HUES6 (cell line): Measurements from ENCODE around the gene TPP2.

ENCODE experiments used
- H3K27ac ChIP-seq: 2 replicates; pipeline ENCODE4 v1.7.0; 2013; ENCODE audit warnings: low read depth, mild to moderate bottlenecking, low read length, inconsistent platforms
- H3K27me3 ChIP-seq: 2 replicates; pipeline ENCODE4 v1.6.1; 2013; ENCODE audit warnings: low read length; ENCODE audit not compliant: control insufficient read depth, insufficient read depth
- H3K36me3 ChIP-seq: 2 replicates; pipeline ENCODE4 v1.6.1; 2013; ENCODE audit warnings: low read length; ENCODE audit not compliant: control insufficient read depth, insufficient read depth
- H3K4me1 ChIP-seq: 2 replicates; pipeline ENCODE4 v1.6.1; 2013; ENCODE audit warnings: low read length; ENCODE audit not compliant: control insufficient read depth, insufficient read depth
- H3K4me3 ChIP-seq: 2 replicates; pipeline ENCODE4 v1.5.1; 2013; ENCODE audit warnings: low read depth, low read length
- H3K9ac ChIP-seq: one replicate; pipeline ENCODE4 v1.6.1; 2013; ENCODE audit warnings: mild to moderate bottlenecking, low read length
- H3K9me3 ChIP-seq: 2 replicates; pipeline ENCODE4 v1.6.1; 2013; ENCODE audit warnings: low read depth, low read length; ENCODE audit not compliant: control insufficient read depth, insufficient read depth

The TPP2 gene

DNA sequence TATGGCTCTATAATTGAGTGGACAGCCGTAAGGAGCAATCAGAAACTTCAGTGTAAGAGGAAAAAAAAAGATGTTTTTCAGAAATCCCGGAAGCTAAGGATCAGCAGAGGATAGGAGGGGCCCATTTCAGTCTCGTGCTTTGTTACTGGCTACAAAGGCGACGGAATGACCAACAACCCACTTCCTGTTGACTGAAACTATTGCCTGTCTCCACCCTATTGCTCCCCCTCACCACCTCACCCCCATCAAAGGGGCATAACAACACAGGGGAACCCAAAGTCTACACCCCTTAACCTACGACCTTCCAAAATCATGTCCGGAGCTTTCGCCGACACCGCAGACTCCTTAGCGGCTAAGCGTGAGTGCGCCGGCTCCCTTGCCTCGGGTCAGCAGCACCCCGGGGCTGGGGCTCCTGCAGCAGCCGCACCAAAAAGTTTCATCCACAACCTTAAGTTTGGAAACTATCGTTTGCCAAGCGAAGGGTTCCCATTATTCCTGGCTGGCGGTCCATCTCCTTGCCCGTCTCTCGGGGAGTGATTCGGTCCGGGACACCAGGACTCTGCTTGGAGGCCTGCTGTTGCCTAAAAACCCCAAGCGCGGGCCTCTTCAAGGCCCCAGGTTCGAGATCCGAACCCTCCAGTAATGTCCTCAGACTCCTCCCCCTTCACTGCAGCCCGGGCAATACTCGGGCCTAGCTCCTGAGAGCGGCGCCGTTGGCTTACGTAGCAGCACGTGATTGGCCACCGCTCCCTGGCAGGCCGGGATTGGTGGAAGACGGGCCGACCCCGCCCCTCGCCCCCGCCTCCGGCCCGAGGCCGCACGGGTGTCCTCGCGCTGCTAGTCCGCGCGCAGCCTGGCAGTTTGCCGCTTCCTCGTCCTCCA lies at the start of gene TPP2:
Gene TPP2, plus strand, starts transcription at position 840 of the 882 bp plus-strand sequence. CDS start 53 bp downstream, outside the sequence.
- Histone ChIP-seq H3K9ac (peak within 1 kb of the TSS; percentile 93), H3K4me1 (peaks cover 20% of the 10 kb centered on the region), H3K4me3 (peak within 1 kb of the TSS; percentile 97), H3K27ac (peak within 1 kb of the TSS; percentile 95), H3K27me3 (no peaks in the 10 kb centered on the region), H3K9me3 (no peaks in the 10 kb centered on the region), H3K36me3 (no peaks in the 10 kb centered on the region)

DNA sequence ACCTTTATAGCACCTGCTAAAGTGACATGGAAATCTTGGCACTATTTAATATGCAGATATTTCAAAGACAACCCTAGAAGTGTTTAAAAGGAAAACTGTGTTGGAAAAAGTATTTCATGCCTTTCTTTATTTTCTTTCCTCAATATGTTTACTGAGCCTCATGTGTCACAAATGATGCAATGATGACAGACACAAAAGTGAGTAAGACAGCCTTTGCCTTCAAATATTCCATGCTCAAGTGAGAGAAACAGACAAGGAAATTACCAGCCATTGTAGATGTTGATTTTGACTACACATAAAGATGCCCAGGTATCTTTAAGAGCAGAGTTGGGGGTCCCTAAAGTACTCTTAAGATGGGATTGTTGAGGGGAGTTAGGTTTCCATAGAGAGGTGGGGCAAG lies 48.0 kb upstream of the TPP2 start:
- Histone ChIP-seq H3K4me3 (no peak overlapping the region), H3K27ac (no peak overlapping the region), H3K9me3 (no peaks in the 10 kb centered on the region), H3K9ac (no peak overlapping the region), H3K4me1 (no peaks in the 10 kb centered on the region), H3K27me3 (no peaks in the 10 kb centered on the region), H3K36me3 (no peaks in the 10 kb centered on the region)

DNA sequence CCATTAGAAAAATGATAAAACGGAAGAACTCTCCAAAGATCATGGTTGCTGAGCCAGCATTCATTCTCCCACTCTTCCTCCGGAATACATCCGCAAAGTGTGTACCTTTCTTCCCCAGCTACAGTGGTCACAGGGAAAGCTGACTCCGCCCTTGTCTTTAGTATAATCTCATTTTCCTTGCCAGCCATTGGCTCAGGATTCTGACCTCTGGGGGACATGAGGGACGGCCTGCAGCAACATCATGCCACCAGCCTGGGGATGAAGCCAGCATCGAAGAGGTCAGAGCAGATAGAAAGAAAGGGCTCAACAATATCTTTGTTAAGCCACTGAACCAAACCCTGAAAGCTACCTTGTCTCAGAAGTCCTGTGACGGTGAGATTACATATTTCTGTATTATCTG lies 46.3 kb upstream of the TPP2 start:
- Histone ChIP-seq H3K36me3 (no peaks in the 10 kb centered on the region), H3K27me3 (no peaks in the 10 kb centered on the region), H3K4me3 (no peak overlapping the region), H3K27ac (no peak overlapping the region), H3K9ac (no peak overlapping the region), H3K9me3 (no peaks in the 10 kb centered on the region), H3K4me1 (no peaks in the 10 kb centered on the region)

DNA sequence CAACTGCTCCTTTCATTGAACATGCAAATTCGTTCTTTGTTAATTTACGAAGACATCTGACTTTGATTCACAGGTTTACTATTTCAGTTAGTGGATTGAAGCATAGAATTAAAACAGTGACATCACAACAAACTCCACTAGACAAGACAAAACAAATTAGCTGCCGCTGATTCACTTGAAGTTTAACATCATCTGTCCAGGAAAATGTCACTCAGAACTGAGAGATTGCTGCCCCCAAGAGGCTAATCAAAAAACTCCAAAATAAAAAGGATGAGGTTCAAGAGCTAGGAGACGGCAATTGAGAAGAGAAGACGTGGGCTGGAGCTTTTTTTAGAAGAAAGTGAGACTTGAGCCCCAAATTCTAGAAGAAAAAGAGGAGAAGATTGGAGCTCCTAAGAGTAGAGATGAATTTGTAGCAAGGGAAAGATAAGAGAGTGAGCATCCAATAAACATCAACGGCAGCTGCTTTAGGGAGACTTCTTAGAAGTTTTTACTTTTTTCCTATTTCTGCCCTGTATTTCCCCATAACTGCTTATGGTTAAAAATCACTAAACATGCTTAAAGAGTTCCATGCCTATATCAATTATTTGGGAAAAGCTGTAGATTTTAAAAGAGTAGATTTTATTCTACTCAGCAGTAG lies 40.8 kb upstream of the TPP2 start:
- no peaks in the 10 kb centered on the region for H3K36me3 ChIP-seq
- no peaks in the 10 kb centered on the region for H3K9me3 ChIP-seq
- no peaks in the 10 kb centered on the region for H3K27me3 ChIP-seq
- no peaks in the 10 kb centered on the region for H3K4me1 ChIP-seq
- H3K9ac ChIP-seq: no peak overlapping the region
- no peak overlapping the region for H3K27ac ChIP-seq
- no peak overlapping the region for H3K4me3 ChIP-seq

DNA sequence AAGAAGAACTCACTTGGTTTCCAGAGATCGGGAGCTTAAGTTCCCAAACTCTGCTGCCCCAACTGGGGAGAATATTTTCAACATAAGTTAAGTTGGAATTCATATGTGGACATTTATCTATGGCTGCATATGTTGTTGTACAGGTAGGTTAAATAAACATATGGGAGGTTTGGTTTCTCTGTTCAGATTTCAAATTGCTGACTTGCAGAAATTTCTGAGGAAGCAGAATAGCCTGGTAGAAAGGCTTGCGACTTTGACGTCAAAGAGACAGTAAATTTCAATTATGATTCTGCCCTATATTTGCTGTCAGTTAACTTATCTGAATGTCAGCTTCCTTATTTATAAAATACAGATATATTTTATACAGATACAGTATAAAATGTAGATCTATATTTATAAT lies 40.0 kb upstream of the TPP2 start:
- no peak overlapping the region for H3K4me3 ChIP-seq
- no peaks in the 10 kb centered on the region for H3K36me3 ChIP-seq
- H3K27ac ChIP-seq: no peak overlapping the region
- H3K9me3 ChIP-seq: no peaks in the 10 kb centered on the region
- H3K27me3 ChIP-seq: no peaks in the 10 kb centered on the region
- no peaks in the 10 kb centered on the region for H3K4me1 ChIP-seq
- no peak overlapping the region for H3K9ac ChIP-seq

DNA sequence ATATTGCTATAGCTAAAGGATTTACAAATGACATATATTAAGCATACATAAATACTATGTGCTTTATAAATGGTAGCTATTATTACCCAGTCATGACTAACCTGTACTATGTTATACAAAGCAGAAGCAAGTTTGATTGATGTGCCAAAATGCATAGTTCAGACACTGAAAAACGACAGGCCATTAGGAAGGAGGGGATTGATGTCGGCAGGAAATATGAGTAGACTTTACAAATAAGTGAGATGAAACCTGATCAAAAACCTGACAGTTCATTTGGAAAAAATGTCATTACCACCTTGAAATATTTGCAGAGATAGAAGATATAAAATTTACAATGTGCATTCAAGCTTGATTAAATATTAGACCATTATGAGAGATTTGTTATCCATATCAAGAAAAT lies 38.8 kb upstream of the TPP2 start:
- H3K9ac ChIP-seq: no peak overlapping the region
- H3K9me3 ChIP-seq: no peaks in the 10 kb centered on the region
- no peak overlapping the region for H3K27ac ChIP-seq
- H3K4me3 ChIP-seq: no peak overlapping the region
- no peaks in the 10 kb centered on the region for H3K36me3 ChIP-seq
- no peaks in the 10 kb centered on the region for H3K27me3 ChIP-seq
- no peaks in the 10 kb centered on the region for H3K4me1 ChIP-seq

DNA sequence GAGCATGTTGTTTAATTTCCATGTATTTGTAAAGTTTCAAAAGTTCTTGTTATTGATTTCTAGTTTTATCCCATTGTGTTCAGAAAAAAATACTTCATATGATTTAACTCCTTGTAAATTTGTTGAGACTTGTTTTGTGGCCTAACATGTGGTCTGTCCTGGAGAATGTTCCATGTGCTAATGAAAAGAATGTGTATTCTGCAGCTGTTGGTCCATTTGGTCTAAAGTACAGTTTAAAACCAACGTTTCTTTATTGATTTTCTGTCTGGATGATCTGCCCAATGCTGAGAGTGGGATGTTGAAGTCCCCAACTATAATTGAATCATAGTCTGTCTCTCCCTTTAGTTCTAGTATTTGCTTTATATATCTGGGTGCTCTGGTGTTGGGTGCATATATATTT lies 34.9 kb upstream of the TPP2 start:
- Histone ChIP-seq H3K36me3 (no peaks in the 10 kb centered on the region), H3K27ac (no peak overlapping the region), H3K4me1 (no peaks in the 10 kb centered on the region), H3K4me3 (no peak overlapping the region), H3K9ac (no peak overlapping the region), H3K27me3 (no peaks in the 10 kb centered on the region), H3K9me3 (no peaks in the 10 kb centered on the region)

DNA sequence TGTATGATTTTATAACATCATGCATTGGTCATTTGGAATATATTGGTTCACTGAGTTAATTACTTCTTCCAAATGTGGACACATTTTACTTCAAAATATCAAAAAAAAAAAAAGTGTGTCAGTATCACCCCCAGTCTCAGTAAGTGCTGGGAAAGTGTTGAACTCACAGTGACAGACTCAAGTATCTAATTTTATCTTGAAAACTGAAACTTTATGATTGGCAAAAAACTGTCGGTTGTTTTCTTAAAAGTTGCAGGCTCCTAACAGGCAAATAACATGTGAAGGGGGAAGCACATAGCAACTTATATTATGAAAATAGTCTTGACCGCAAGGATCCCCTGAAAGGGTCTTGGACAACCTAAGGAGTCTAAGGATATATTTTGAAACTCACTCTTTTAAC lies 33.5 kb upstream of the TPP2 start:
- Histone ChIP-seq H3K4me1 (no peaks in the 10 kb centered on the region), H3K9me3 (no peaks in the 10 kb centered on the region), H3K9ac (no peak overlapping the region), H3K36me3 (no peaks in the 10 kb centered on the region), H3K4me3 (no peak overlapping the region), H3K27me3 (no peaks in the 10 kb centered on the region), H3K27ac (no peak overlapping the region)

DNA sequence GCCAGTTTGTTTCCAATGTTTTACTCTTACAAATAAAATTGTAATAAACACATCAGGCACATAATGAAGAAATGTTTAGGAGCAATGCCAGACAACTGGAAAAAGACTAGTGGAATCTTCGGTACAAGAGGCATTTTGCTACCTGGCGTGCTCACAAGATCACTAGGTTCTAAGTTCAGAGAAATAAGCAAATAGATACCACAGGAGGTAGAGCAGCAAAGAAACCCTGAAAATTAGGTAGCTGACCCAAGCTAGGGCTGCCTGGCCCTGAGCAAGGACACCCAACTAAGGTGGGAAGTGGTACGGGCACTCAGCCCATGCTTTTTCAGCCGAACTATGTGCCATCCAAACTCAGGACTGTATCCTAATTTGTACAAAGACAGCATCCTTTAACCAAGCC lies 32.2 kb upstream of the TPP2 start:
- Histone ChIP-seq H3K4me1 (no peaks in the 10 kb centered on the region), H3K9me3 (no peaks in the 10 kb centered on the region), H3K36me3 (no peaks in the 10 kb centered on the region), H3K4me3 (no peak overlapping the region), H3K9ac (no peak overlapping the region), H3K27me3 (no peaks in the 10 kb centered on the region), H3K27ac (no peak overlapping the region)

DNA sequence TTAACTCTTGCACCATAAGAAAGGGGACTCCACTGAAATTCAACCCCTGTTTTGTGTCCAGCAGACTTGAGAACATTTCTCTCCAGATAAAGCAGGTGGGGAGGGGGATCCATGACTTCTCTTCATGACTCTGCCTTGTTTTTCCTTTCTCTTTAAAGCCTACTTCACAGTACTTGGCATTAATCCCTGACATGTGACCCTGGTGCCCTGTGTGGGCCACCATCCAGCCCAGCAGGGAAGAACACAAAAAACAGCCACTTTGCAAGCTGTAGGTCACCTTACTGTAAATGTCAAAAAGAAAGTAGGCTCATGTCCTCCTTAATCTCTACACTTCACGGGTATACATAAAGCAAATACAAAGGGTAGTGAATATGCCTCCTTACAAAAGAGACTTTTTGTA lies 30.3 kb upstream of the TPP2 start:
- no peaks in the 10 kb centered on the region for H3K4me1 ChIP-seq
- H3K36me3 ChIP-seq: no peaks in the 10 kb centered on the region
- H3K27ac ChIP-seq: no peak overlapping the region
- no peaks in the 10 kb centered on the region for H3K9me3 ChIP-seq
- H3K9ac ChIP-seq: no peak overlapping the region
- H3K27me3 ChIP-seq: no peaks in the 10 kb centered on the region
- H3K4me3 ChIP-seq: no peak overlapping the region

DNA sequence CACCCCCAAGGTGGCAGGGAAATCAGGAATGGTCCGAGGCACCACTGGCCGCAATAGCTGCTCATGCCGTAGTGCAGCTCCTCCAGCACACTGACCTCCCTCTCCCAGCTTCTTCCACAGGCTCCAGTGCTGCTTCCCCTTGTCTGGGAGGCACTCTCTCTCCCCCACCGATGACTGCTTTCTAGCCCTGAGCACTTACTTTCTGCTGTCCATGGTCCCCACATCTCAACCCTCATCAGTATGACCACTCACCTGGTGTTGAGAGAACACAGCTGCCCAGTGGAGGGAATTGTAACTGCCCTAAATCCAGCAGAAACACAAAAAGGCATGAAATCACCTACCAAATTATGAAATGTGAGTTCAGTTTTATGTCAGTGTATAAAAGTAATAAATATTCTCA lies 28.9 kb upstream of the TPP2 start:
- Histone ChIP-seq H3K27me3 (no peaks in the 10 kb centered on the region), H3K4me3 (no peak overlapping the region), H3K4me1 (no peaks in the 10 kb centered on the region), H3K9ac (no peak overlapping the region), H3K36me3 (no peaks in the 10 kb centered on the region), H3K27ac (no peak overlapping the region), H3K9me3 (no peaks in the 10 kb centered on the region)
